Measurements from ENCODE around the gene MYOCD.

DNA sequence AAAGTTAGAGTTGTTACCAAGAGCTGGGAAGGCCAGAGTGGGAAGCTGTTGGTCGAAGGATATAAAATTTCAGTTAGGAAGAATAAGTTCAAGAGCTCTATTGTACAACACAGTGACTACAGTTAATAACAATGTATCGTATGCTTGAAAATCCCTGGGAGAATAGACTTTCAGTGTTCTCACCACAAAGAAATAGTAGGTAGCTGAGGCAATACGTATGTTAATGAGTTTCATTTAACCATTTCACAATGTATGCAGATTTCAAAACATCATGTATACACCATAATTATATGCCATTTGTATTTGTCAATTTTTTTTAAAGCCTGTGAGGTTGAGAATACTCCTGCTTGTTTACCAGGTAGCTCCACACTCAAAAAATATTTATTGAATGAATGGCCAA lies 41.5 kb upstream of the MYOCD start:
- no peak for TF ChIP-seq CTCF (IDR thresholded peaks at IDR 0.05)
- no peak for TF ChIP-seq POLR2A (IDR thresholded peaks at IDR 0.05; ENCODE audit: low read depth)
- no peak for TF ChIP-seq POLR2AphosphoS5 (IDR thresholded peaks at IDR 0.05)
- no peak for TF ChIP-seq EP300 (IDR thresholded peaks at IDR 0.05)

Data from esophagus muscularis mucosa (tissue), 4 donors.